Trophoblast cell (in vitro differentiated cells and primary cell): Measurements from ENCODE around the gene PIGN.
A peak's percentile ranks its signal among the peaks of the same experiment; 100 is the strongest.

ENCODE experiments used
- DNase-seq, 2 donors: peaks; one replicate each; pipeline ENCODE4 v3.0.0-alpha.2; 2016
- H2AFZ ChIP-seq: 2 replicates; pipeline ENCODE4 v1.6.1; 2013; ENCODE audit warnings: low read length, moderate library complexity, mild to moderate bottlenecking; ENCODE audit not compliant: insufficient read depth, poor library complexity
- H2AK5ac ChIP-seq: 2 replicates; pipeline ENCODE4 v1.6.1; 2013; ENCODE audit warnings: mild to moderate bottlenecking, low read length
- H2BK120ac ChIP-seq: 2 replicates; pipeline ENCODE4 v1.6.1; 2013; ENCODE audit warnings: low read length, mild to moderate bottlenecking, moderate library complexity; ENCODE audit not compliant: insufficient read depth, poor library complexity
- H2BK12ac ChIP-seq: 2 replicates; pipeline ENCODE4 v1.6.1; 2013; ENCODE audit warnings: mild to moderate bottlenecking, low read length, moderate library complexity
- H2BK5ac ChIP-seq: 2 replicates; pipeline ENCODE4 v1.6.1; 2013; ENCODE audit warnings: low read length, low read depth, moderate library complexity, mild to moderate bottlenecking; ENCODE audit not compliant: poor library complexity
- H3K14ac ChIP-seq: 2 replicates; pipeline ENCODE4 v1.6.1; 2013; ENCODE audit warnings: mild to moderate bottlenecking, low read length
- H3K18ac ChIP-seq: 2 replicates; pipeline ENCODE4 v1.6.1; 2013; ENCODE audit warnings: mild to moderate bottlenecking, low read length
- H3K23ac ChIP-seq: 2 replicates; pipeline ENCODE4 v1.6.1; 2013; ENCODE audit warnings: low read length
- H3K27ac ChIP-seq: 2 replicates; pipeline ENCODE4 v1.5.1; 2013; ENCODE audit warnings: low read depth, mild to moderate bottlenecking, inconsistent platforms, low read length, moderate library complexity
- H3K27me3 ChIP-seq: 2 replicates; pipeline ENCODE4 v1.6.1; 2013; ENCODE audit warnings: inconsistent platforms, mild to moderate bottlenecking, low read length, moderate library complexity; ENCODE audit not compliant: insufficient read depth
- H3K36me3 ChIP-seq, 2 experiments: 1 replicate in 1 of 2; 2 replicates in 1 of 2; pipeline ENCODE4 v1.6.1; 2013; ENCODE audit warnings: low read length in 2 of 2, mild to moderate bottlenecking in 2 of 2, moderate library complexity in 1 of 2; ENCODE audit not compliant: insufficient read depth in 2 of 2, control insufficient read depth in 1 of 2
- H3K4ac ChIP-seq: 2 replicates; pipeline ENCODE4 v1.6.1; 2013; ENCODE audit warnings: low read depth, mild to moderate bottlenecking, low read length, moderate library complexity
- H3K4me1 ChIP-seq, 2 experiments: 1 replicate in 1 of 2; 2 replicates in 1 of 2; pipeline ENCODE4 v1.6.1; 2013; ENCODE audit warnings: low read length in 2 of 2, mild to moderate bottlenecking in 2 of 2, moderate library complexity in 1 of 2; ENCODE audit not compliant: insufficient read depth in 2 of 2, control insufficient read depth in 1 of 2
- H3K4me2 ChIP-seq: 2 replicates; pipeline ENCODE4 v1.6.1; 2013; ENCODE audit warnings: inconsistent platforms, mild to moderate bottlenecking, low read length, moderate library complexity
- H3K4me3 ChIP-seq: 2 replicates; pipeline ENCODE4 v1.5.1; 2013; ENCODE audit warnings: mild to moderate bottlenecking, low read depth, low read length, inconsistent platforms
- H3K79me1 ChIP-seq: one replicate; pipeline ENCODE4 v1.6.1; 2013; ENCODE audit warnings: low read length
- H3K79me2 ChIP-seq: 2 replicates; pipeline ENCODE4 v1.6.1; 2013; ENCODE audit warnings: low read length, mild to moderate bottlenecking; ENCODE audit not compliant: control insufficient read depth, insufficient read depth, poor library complexity
- H3K9ac ChIP-seq: 2 replicates; pipeline ENCODE4 v1.6.1; 2013; ENCODE audit warnings: mild to moderate bottlenecking, low read length
- H3K9me3 ChIP-seq: 2 replicates; pipeline ENCODE4 v1.6.1; 2013; ENCODE audit warnings: low read depth, mild to moderate bottlenecking, control low read depth, inconsistent platforms, low read length; ENCODE audit not compliant: insufficient read depth
- H4K12ac ChIP-seq: 2 replicates; pipeline ENCODE4 v1.6.1; 2013; ENCODE audit warnings: low read depth, mild to moderate bottlenecking, low read length, moderate library complexity
- H4K8ac ChIP-seq: 2 replicates; pipeline ENCODE4 v1.6.1; 2013; ENCODE audit warnings: low read depth, mild to moderate bottlenecking, low read length, moderate library complexity
- H4K91ac ChIP-seq: one replicate; pipeline ENCODE4 v1.6.1; 2013; ENCODE audit warnings: low read depth, mild to moderate bottlenecking, low read length, moderate library complexity
- WGBS: extraction: QIAGEN DNeasy Blood & Tissue Kit; methylation state at CpG from one replicate; pipeline ENCODE4 v1.1.7; 2013; ENCODE audit warnings: missing lambda C conversion rate; ENCODE audit not compliant: insufficient read length, insufficient coverage; ENCODE audit errors: extremely low coverage; 5-methylcytosine and 5-hydroxymethylcytosine counted together

Gene PIGN

DNA sequence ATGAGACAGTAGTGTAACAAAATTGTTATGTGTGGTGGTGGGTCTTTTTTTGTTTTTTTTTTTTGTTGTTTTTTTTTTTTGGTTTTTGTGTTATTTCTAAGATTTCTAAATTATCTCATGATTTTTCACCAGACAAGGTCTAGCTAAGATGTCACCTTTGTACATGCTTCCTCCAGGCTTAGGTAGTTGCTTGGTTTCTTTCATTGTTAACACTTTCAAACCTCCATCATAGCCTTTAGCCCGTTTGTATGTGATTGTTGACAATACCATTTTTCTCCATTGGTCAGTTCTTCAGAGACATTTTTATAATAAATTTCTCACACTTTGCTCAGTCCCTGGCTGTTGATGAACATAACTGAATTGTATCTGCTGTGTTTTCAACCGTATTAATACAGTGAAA lies 2.4 kb upstream of the PIGN start:
- H3K4me1 ChIP-seq: no peaks in the 10 kb centered on the region
- no peak for DNase-seq
- no peak overlapping the region for H2BK12ac ChIP-seq
- H3K79me1 ChIP-seq: peaks cover 8% of the 10 kb centered on the region
- H3K9ac ChIP-seq: no peak overlapping the region
- H2BK5ac ChIP-seq: no peak overlapping the region
- no peak overlapping the region for H3K18ac ChIP-seq
- no peaks in the 10 kb centered on the region for H3K27me3 ChIP-seq
- WGBS: no CpG with 5 or more reads among the region's 2 CpGs
- H2AFZ ChIP-seq: no peak overlapping the region
- H3K79me2 ChIP-seq: peaks cover 12% of the 10 kb centered on the region
- H2BK120ac ChIP-seq: no peak overlapping the region
- no peak overlapping the region for H3K27ac ChIP-seq
- H3K4ac ChIP-seq: no peak overlapping the region
- no peak overlapping the region for H4K12ac ChIP-seq
- H3K14ac ChIP-seq: no peak overlapping the region
- H3K4me2 ChIP-seq: no peak overlapping the region
- H3K23ac ChIP-seq: no peak overlapping the region
- H4K91ac ChIP-seq: no peak overlapping the region
- H4K8ac ChIP-seq: no peak overlapping the region
- H3K36me3 ChIP-seq: no peaks in the 10 kb centered on the region
- H3K4me3 ChIP-seq: no peak overlapping the region
- H3K9me3 ChIP-seq: peaks cover 4% of the 10 kb centered on the region
- H2AK5ac ChIP-seq: no peak overlapping the region

DNA sequence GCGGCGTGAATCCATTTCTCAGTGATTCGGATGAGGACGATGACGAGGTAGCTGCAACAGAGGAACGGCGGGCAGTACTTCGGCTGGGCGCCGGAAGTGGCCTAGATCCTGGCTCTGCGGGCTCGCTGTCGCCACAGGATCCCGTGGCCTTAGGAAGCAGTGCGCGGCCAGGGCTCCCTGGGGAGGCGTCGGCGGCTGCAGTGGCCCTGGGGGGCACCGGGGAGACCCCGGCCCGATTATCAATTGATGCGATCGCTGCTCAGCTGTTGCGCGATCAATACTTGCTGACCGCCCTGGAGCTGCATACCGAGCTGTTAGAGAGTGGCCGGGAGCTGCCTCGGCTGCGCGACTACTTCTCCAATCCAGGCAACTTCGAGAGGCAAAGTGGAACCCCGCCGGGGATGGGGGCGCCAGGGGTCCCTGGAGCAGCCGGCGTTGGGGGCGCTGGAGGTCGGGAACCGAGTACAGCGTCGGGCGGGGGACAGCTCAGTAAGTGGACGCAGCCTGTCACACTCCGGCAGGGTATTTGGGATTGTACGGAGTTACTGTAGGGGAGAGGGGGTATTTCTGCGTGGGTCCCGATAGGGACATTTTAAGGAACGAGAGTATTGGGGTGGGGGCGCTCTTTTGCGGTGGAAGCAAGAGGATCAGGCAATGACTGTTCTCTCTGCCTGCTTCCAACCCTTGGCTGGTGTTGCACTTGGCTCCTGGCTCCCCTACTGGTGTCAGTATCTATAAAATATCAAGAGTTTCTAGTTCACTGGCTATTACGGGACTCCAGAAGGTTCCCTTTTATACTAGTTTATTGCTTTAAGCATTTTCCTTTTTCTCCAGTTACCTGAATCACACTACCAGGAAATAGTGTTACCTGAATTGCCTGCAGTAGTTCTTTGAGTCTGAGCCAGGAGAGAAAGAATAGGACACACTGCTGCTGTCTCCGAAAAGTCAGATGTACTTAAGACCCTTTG lies 971 bp upstream of the PIGN start:
- Histone ChIP-seq H3K79me1 (peaks cover 8% of the 10 kb centered on the region), H3K4me1 (no peaks in the 10 kb centered on the region), H4K91ac (peak overlapping the region; percentile 78), H4K12ac (peak overlapping the region; percentile 9), H2BK120ac (no peak overlapping the region), H3K27me3 (no peaks in the 10 kb centered on the region), H3K9me3 (peaks cover 4% of the 10 kb centered on the region), H3K4me2 (peak overlapping the region; percentile 97), H3K9ac (peak overlapping the region; percentile 89), H3K4me3 (peak overlapping the region; percentile 100), H3K4ac (peak overlapping the region; percentile 85), H2AFZ (peak overlapping the region; percentile 13), H3K18ac (peak overlapping the region; percentile 74), H2BK12ac (no peak overlapping the region), H4K8ac (peak overlapping the region; percentile 80), H3K36me3 (no peaks in the 10 kb centered on the region), H3K27ac (peak overlapping the region; percentile 82), H3K79me2 (peaks cover 12% of the 10 kb centered on the region), H3K14ac (peak overlapping the region; percentile 75), H2AK5ac (peak overlapping the region; percentile 24), H2BK5ac (peak overlapping the region; percentile 52), H3K23ac (no peak overlapping the region)
- WGBS: no CpG with 5 or more reads among the region's 54 CpGs
- DNase-seq: peak in 1 of 2 donors; percentile 70

DNA sequence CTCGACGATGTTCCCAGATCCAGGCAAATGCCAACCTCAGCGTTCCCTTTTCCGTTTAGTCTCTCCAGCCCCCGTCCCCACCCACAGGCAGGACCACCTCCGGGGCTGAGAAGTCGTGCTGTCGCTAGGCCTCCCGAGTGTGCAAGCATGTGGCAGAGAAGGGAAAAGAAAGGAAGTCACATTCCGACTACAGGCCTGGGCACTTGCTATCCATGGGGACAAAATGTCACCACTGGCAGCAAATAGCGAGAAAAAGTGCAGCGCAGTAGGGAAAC lies 420 bp downstream of the PIGN start:
- Histone ChIP-seq H4K12ac (no peak overlapping the region), H2AK5ac (no peak overlapping the region), H3K18ac (no peak overlapping the region), H3K79me2 (peaks cover 12% of the 10 kb centered on the region), H3K14ac (no peak overlapping the region), H3K9ac (peak overlapping the region; percentile 86), H3K4me2 (peak overlapping the region; percentile 70), H3K4me3 (peak overlapping the region; percentile 96), H3K27ac (peak overlapping the region; percentile 53), H2BK5ac (no peak overlapping the region), H3K36me3 (no peaks in the 10 kb centered on the region), H3K4ac (no peak overlapping the region), H3K23ac (no peak overlapping the region), H3K27me3 (no peaks in the 10 kb centered on the region), H3K4me1 (no peaks in the 10 kb centered on the region), H3K9me3 (peaks cover 4% of the 10 kb centered on the region), H4K8ac (peak overlapping the region; percentile 76), H2BK120ac (no peak overlapping the region), H2AFZ (peak overlapping the region; percentile 39), H4K91ac (no peak overlapping the region), H2BK12ac (no peak overlapping the region), H3K79me1 (peaks cover 8% of the 10 kb centered on the region)
- peak; percentile 62 to 79 for DNase-seq
- WGBS: no CpG with 5 or more reads among the region's 12 CpGs

DNA sequence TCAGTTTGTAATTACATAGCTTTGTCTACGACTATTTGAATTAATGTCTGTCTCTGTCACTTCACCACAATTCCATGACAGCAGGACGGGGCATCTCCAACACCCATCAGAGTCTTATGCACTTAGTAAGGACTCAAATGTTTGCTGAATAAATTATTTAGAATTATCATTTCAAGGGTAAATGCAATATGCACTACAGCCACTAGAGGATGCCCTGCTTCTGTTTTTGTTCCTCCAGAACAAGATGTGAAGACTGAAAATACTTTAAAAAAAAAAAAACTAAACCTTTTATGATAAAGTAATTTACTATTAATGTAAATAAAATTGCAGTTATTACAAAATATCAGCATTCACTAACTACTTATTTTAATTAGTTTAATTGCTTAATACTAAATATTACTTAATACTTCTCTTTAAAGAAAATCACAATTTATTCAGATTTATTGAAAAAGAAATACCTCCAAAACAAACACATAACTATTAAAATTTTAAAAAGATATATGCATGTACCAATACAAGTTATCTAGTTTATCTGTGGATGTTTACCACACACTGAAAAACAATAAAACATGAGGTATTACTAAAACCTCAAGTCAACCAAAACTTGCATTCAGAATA lies 3.2 kb downstream of the PIGN start:
- H2BK12ac ChIP-seq: no peak overlapping the region
- no peak overlapping the region for H4K91ac ChIP-seq
- WGBS: no CpG with 5 or more reads among the region's 2 CpGs
- H3K27ac ChIP-seq: no peak overlapping the region
- H3K36me3 ChIP-seq: no peaks in the 10 kb centered on the region
- no peak overlapping the region for H4K12ac ChIP-seq
- H3K18ac ChIP-seq: no peak overlapping the region
- peaks cover 8% of the 10 kb centered on the region for H3K79me1 ChIP-seq
- no peak overlapping the region for H3K4me3 ChIP-seq
- H2BK120ac ChIP-seq: no peak overlapping the region
- no peak overlapping the region for H3K4me2 ChIP-seq
- DNase-seq: peak; percentile 16 to 84
- H2AFZ ChIP-seq: no peak overlapping the region
- no peaks in the 10 kb centered on the region for H3K27me3 ChIP-seq
- peak overlapping the region; percentile 55 for H3K4ac ChIP-seq
- no peak overlapping the region for H2BK5ac ChIP-seq
- H3K23ac ChIP-seq: no peak overlapping the region
- H4K8ac ChIP-seq: no peak overlapping the region
- H3K9ac ChIP-seq: no peak overlapping the region
- peaks cover 8% of the 10 kb centered on the region for H3K79me2 ChIP-seq
- no peaks in the 10 kb centered on the region for H3K4me1 ChIP-seq
- H3K9me3 ChIP-seq: peaks cover 4% of the 10 kb centered on the region
- H3K14ac ChIP-seq: no peak overlapping the region
- H2AK5ac ChIP-seq: no peak overlapping the region
